ENCODE measurements around the gene TMOD2. TPM values are rescaled to one million over a fixed set of nuclear protein-coding genes. Genes with fewer than 3 reads are reported as not detected.
A peak's percentile ranks its signal among the peaks of the same experiment; 100 is the strongest.

Gene TMOD2
- polyA plus RNA-seq, 3 donors: 5.8 to 12.7 (median 6.2) TPM

GRCh38 chr15:51801391-51801835 lies 50.0 kb downstream of the TMOD2 start:
- Histone ChIP-seq H3K27ac (ENCODE audit: low read depth in 1 of 2, low read length in 2 of 2) (no peak overlapping the region), H3K4me2 (replicated peaks; ENCODE audit: extremely low read depth, low read length, poor library complexity, severe bottlenecking) (no peak overlapping the region), H2AFZ (ENCODE audit: insufficient read depth, low read depth, low read length, poor library complexity, severe bottlenecking) (no peak overlapping the region), H3K9me3 (replicated peaks in 1 of 2; ENCODE audit: control insufficient read depth in 1 of 2, insufficient read depth in 1 of 2, low read length in 2 of 2) (no peaks in the 10 kb centered on the region), H3K4me3 (replicated peaks in 1 of 3; ENCODE audit: low read depth in 2 of 3, low read length in 3 of 3) (no peak overlapping the region), H3K36me3 (replicated peaks in 1 of 2; ENCODE audit: control insufficient read depth in 1 of 2, insufficient read depth in 2 of 2, low read length in 2 of 2) (peaks cover 44 to 86% of the 10 kb centered on the region in 2 donors), H3K4me1 (ENCODE audit: control insufficient read depth in 1 of 2, insufficient read depth in 2 of 2, low read length in 2 of 2) (no peaks in the 10 kb centered on the region), H4K20me1 (ENCODE audit: insufficient read depth, low read length) (no peaks in the 10 kb centered on the region), H3K27me3 (ENCODE audit: control insufficient read depth in 2 of 2, insufficient read depth in 2 of 2, low read length in 2 of 2) (no peaks in the 10 kb centered on the region), H3K79me2 (ENCODE audit: insufficient read depth, low read length) (no peaks in the 10 kb centered on the region), H3K9ac (ENCODE audit: insufficient read depth, low read length, poor library complexity, severe bottlenecking) (no peak overlapping the region)
- 100% methylated on average over 1 of the region's 3 CpGs for WGBS (ENCODE audit: insufficient coverage)
- no peak overlapping the region for H3K4me3 Mint-ChIP-seq
- DNase-seq: no peak
- H3K27ac Mint-ChIP-seq: peak overlapping the region in 1 of 7 donors; percentile 1
- intact Hi-C loops (cut with micrococcal nuclease): no loop called here
- peaks cover 62 to 73% of the 10 kb centered on the region in 2 donors for H3K36me3 Mint-ChIP-seq
- H3K4me1 Mint-ChIP-seq: no peaks in the 10 kb centered on the region
- no peaks in the 10 kb centered on the region for H3K9me3 Mint-ChIP-seq
- no peak for TF ChIP-seq CTCF (IDR thresholded peaks at IDR 0.05)
- H3K27me3 Mint-ChIP-seq (ENCODE audit: low read depth in 3 of 3): no peaks in the 10 kb centered on the region

GRCh38 chr15:51802593-51802992 lies 51.2 kb downstream of the TMOD2 start:
- TF ChIP-seq CTCF (IDR thresholded peaks at IDR 0.05): no peak
- no peaks in the 10 kb centered on the region for H4K20me1 ChIP-seq (ENCODE audit: insufficient read depth, low read length)
- Mint-ChIP-seq H3K36me3 (peaks cover 69 to 81% of the 10 kb centered on the region in 2 donors), H3K4me1 (no peaks in the 10 kb centered on the region), H3K4me3 (no peak overlapping the region), H3K9me3 (no peaks in the 10 kb centered on the region), H3K27ac (no peak overlapping the region), H3K27me3 (ENCODE audit: low read depth in 3 of 3) (no peaks in the 10 kb centered on the region)
- no peak overlapping the region for H3K9ac ChIP-seq (ENCODE audit: insufficient read depth, low read length, poor library complexity, severe bottlenecking)
- no peaks in the 10 kb centered on the region for H3K27me3 ChIP-seq (ENCODE audit: control insufficient read depth in 2 of 2, insufficient read depth in 2 of 2, low read length in 2 of 2)
- no peak overlapping the region for H3K4me2 ChIP-seq (replicated peaks; ENCODE audit: extremely low read depth, low read length, poor library complexity, severe bottlenecking)
- 100% methylated on average over 2 of the region's 5 CpGs for WGBS (ENCODE audit: insufficient coverage)
- no peaks in the 10 kb centered on the region for H3K79me2 ChIP-seq (ENCODE audit: insufficient read depth, low read length)
- intact Hi-C loops (cut with micrococcal nuclease): no loop called here
- no peak overlapping the region for H2AFZ ChIP-seq (ENCODE audit: insufficient read depth, low read depth, low read length, poor library complexity, severe bottlenecking)
- H3K4me1 ChIP-seq (ENCODE audit: control insufficient read depth in 1 of 2, insufficient read depth in 2 of 2, low read length in 2 of 2): no peaks in the 10 kb centered on the region
- peaks cover 56 to 91% of the 10 kb centered on the region in 2 donors for H3K36me3 ChIP-seq (replicated peaks in 1 of 2; ENCODE audit: control insufficient read depth in 1 of 2, insufficient read depth in 2 of 2, low read length in 2 of 2)
- H3K27ac ChIP-seq (ENCODE audit: low read depth in 1 of 2, low read length in 2 of 2): no peak overlapping the region
- H3K4me3 ChIP-seq (replicated peaks in 1 of 3; ENCODE audit: low read depth in 2 of 3, low read length in 3 of 3): no peak overlapping the region
- no peaks in the 10 kb centered on the region for H3K9me3 ChIP-seq (replicated peaks in 1 of 2; ENCODE audit: control insufficient read depth in 1 of 2, insufficient read depth in 1 of 2, low read length in 2 of 2)
- DNase-seq: no peak

All from CD14-positive monocyte (primary cell).